HPDE6-E6E7 (cell line): ENCODE data around the gene GNA15.

ENCODE experiments used
- DNase-seq: peaks from one replicate; pipeline ENCODE4 v3.0.0; 2011; ENCODE audit warnings: missing footprints; ENCODE audit errors: extremely low spot score

Gene GNA15

DNA sequence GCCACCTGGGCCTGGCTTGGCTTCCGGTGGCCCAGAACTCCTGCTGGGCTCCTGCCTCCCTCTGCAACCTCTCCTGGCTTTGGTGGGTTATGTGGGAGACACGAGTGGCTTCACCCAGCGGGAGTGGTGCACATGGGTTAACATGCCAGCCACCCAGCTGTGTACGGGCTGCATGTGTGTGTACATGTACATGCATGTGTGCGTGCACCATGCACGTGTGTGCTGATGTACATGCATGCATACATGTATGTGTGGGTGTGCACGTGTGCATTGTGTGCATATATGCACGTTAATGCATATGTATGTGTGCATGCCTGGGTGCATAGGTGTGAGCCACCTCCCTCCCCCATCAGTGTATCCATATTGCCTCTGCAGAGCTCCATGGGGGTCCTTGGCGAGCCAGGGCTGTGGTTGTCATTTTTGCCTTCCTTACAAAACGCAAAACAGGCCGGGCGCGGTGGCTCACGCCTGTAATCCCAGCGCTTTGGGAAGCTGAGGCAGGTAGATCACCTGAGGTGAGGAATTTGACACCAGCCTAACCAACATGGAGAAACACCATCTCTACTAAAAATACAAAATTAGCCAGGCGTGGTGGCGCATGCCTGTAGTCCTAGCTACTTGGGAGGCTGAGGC is 29.2 kb upstream of the GNA15 start:
- DNase-seq = no peak

DNA sequence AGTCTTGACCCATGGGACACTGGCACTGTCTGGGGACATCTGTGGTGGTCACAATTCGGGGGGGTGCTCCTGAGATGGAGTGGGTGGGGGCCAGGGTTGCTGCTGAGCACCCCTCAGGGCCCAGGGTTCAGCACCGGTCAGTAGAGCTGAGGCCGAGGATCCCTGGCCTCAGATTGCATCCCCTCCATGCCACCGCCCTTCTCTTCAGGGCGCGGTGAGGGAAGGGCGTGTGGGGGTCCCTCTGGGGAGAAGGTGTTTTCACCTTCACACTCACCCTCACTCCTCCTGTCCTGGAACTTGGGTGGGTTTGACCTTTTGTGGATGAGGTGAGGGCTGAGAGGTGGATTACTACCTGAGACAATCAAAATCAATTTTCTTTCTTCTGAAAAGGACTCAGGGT is 28.2 kb upstream of the GNA15 start:
- DNase-seq = no peak

- peak; percentile 39 for DNase-seq
Observed at GRCh38 chr19:3108775-3109174, 27.1 kb upstream of the GNA15 start.

DNA sequence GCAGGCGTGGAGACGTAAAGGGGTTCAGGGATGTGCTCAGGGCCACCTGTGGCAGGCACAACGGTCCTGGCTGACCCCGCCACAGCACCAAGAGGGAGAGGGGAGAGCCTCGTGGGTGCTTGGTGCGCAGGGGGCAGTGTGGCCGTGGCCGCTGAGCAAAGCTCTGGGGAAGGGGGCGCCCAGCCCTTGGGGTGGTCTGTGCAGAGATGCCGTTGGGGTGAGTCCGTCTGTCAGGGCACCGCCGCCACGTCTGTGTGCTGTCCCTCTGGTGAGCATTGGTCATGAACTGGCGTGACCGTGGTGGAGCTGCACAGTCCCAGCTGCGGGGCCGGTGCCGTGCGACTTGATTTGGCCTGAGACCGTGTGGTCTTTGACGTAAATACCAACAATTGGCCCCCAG is 26.3 kb upstream of the GNA15 start:
- DNase-seq = no peak

DNA sequence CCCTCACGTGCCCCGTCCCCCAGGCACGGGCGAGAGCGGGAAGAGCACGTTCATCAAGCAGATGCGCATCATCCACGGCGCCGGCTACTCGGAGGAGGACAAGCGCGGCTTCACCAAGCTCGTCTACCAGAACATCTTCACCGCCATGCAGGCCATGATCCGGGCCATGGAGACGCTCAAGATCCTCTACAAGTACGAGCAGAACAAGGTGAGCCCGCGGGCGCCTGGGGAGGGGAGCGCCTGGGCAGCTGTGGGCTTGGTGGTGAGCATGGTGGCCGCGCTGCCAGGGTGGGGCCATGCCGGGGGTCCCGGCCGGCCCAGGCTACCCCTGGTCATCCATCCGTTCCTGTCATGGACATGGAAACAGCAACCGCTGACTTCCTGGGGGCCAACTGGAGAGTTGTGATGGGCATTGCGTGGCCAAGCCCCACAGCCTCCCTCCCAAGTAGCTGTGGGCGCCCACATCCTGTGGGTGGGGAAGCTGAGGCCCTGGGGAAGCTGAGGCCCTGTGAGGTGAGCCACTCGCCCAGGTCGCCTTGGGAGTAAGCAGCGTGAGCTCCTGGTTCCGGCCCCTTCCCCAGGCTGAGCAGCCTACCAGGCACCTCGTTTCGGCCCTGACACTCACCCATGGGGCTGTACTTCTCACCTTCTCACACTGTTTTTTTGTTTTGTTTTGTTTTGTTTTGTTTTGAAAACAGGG is 25.6 kb upstream of the GNA15 start:
- no peak for DNase-seq

- no peak for DNase-seq
Observed at GRCh38 chr19:3111586-3112247, 24.1 kb upstream of the GNA15 start.

- DNase-seq = no peak
Observed at GRCh38 chr19:3112375-3113099, 23.3 kb upstream of the GNA15 start.

DNA sequence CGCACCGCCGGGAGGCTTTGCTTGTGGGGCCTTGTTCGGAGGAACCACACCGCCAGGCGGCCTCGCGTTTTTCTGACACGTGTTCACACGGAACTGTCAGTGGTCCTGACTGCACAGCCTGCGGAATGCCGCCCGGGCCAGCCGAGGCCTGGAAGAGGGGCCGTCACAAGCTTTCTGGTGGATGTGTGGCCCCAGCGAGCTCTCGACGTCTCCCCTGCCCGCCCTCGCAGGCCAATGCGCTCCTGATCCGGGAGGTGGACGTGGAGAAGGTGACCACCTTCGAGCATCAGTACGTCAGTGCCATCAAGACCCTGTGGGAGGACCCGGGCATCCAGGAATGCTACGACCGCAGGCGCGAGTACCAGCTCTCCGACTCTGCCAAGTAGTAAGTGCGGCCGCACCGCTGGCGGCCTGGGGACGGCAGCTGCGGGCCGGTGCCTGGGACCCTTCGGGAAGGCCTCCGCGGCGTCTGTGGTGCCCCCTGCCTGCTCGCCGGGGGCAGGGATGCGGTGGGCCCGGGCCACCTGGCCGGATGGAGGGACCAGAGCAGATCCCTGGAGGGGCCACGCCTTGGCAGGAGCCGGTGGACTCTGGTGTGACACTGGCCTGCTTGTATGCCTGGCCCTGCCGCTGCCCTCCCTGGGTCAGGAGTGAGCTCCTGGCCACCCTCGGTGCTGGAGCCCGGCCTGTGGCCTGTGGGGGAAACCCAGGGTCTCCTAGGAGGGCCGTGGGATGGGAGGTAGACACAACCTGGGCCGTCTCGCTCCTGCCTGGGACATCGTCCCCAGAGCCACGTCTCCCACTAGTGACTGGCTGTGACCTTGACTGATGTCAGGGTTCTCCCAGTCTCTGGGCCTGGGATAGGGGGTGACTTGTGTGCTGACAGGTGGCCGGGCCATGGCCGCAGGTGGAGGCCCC is 22.5 kb upstream of the GNA15 start:
- no peak for DNase-seq

DNA sequence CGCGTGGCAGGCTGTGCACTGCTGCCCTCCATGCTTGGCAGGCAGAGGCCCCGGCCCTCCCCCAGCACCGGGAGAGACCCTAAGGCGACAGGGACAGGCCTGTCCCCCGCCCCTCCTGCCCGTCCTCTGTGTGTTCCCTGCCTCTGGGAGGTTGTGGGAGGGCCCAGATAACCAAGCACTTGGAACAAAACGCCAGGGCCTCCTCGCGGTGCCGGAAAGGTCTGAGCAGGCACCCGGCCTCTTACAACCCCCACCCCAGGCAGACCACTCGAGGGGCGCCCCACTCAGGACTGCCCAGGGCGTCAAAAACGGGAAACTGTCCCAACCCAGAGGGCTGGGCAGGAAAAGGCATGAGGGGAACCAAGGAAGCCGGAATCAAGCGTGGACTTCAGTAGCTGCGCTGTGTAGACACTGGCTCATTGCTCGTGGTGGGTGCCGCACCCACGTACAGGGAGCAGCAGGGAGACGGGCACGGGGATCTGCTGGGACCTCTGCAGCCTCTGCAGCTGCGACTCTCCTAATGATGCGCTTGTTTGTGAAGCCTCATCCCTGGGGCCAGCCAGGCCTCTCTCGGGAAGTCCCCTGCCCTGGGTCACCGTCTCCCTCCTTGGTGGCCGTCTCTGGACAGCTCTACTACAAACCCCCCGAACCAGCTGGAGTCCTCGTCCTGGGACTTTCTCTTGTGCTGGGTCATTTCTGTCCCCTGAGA is 21.7 kb upstream of the GNA15 start:
- DNase-seq = no peak

GRCh38 chr19:3114811-3115210 is 21.0 kb upstream of the GNA15 start:
- DNase-seq = no peak

DNA sequence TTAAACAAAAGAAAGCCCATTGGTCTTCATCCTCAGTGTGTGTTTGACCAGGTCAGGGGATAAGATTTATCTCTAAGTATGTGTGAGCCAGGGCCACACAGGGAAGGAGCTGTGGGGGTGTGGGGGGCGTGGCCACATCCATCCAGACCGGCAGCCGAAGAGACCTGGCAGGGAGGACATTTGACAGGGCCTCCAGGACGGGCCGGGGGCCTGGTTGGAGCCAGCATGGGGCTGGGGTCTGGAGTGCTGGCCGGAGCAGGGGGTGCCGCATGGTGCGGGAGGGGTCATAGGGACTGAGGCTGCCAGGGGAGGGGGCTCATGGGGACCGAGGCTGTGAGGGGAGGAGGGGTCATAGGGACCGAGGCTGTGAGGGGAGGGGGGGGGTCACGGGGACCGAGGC is 20.4 kb upstream of the GNA15 start:
- DNase-seq = no peak

- no peak for DNase-seq
Observed at GRCh38 chr19:3115916-3116602, 19.8 kb upstream of the GNA15 start.

DNA sequence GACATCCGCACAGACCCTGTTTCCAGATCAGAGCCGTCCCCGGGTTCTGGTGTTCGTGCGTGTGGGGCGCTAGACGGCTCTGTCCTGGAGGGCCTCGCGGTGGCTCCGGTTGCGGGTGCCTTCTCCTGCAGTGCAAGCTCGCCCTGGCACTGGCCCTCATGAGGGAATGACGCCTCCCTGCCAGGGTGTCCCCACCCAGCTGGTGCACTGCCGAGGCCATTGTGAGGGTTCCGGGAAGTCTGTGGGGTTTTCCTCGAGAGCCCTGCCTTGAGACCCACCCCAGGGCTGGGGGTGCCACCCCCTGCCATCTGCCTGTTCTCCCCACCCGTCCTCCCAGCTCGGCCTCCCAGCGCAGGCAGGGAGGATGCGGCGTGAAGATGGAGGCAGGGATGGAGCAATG is 19.2 kb upstream of the GNA15 start:
- DNase-seq = no peak

GRCh38 chr19:3117716-3118115 is 18.1 kb upstream of the GNA15 start:
- no peak for DNase-seq

DNA sequence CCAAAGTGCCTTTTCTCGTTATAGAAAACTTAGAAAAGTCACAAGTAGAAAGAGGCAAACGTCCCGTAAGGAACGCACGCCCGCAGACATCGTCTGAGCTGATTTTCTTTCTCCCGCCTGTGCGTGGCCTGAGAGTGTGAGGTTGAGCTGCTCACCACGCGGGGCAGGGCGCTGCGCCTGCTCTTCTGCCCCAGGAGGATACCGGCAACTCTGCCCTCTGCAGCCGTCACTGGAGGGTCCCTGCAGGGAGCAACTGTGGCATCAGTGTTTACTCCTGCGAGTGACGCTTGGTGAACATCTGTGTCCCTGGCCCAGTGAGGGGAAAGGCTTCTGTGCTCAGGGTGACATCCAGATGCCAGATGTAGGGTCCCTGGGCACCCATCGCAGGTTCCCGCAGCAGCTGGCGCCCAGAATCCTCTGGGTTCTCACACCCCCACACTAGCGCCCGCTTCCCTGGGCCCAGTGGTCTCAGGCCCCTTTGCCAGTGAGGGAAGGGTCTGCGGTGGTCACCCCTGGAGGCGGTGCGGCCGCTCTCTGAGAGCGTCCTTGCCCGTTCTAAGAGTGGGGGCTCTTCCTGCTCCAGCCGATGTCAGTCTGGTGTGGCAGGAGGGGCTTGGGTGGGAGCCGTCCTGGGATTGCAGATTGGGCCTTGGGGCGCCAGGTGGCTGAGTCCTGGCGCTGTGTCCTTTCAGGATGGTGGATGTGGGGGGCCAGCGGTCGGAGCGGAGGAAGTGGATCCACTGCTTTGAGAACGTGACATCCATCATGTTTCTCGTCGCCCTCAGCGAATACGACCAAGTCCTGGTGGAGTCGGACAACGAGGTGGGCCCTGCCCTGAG is 17.4 kb upstream of the GNA15 start:
- no peak for DNase-seq

DNA sequence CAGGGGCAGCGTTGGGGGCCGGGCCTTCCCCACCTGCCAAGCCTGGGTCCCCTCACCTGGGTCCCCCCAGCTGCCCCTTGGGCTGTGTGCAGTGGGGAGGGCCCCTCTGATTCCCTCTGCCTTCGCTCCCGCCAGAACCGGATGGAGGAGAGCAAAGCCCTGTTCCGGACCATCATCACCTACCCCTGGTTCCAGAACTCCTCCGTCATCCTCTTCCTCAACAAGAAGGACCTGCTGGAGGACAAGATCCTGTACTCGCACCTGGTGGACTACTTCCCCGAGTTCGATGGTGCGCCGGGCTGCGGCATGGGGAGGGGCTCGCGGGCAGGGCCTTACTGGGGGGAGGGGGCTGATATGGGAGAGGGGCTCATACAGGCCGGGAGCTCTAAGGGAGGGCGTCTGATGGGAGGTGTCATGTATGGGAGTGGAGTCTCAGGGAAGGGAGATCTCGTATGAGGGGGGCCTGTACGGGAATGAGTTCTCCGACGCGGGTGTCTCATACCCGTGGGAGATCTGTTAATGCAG is 16.7 kb upstream of the GNA15 start:
- no peak for DNase-seq

GRCh38 chr19:3119693-3120380 is 16.0 kb upstream of the GNA15 start:
- DNase-seq = no peak

DNA sequence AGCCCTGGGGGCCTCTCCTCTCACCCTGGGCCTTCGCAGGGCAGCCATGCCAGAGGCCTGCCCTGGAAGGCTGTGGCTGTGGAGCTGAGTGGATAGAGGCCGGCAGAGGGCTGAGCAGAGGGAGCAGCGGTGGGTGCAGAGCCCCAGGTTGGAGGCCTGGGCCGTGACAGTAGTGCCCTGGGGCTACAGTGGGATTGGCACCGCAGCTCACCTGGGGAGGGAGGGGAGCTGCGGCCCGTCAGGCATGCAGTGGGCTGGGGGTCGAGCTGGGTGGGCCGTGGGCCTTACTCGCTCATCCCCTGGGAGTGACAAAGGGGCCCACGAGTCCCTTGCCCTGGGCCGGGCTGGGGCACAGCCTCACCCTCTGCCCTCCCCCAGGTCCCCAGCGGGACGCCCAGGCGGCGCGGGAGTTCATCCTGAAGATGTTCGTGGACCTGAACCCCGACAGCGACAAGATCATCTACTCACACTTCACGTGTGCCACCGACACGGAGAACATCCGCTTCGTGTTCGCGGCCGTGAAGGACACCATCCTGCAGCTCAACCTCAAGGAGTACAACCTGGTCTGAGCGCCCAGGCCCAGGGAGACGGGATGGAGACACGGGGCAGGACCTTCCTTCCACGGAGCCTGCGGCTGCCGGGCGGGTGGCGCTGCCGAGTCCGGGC is 15.1 kb upstream of the GNA15 start:
- no peak for DNase-seq
